ENCODE results near the gene HOXA6. TPM values are rescaled to one million over a fixed set of nuclear protein-coding genes. Genes with fewer than 3 reads are reported as not detected.
A peak's percentile ranks its signal among the peaks of the same experiment; 100 is the strongest.

HOXA6 gene
- polyA plus RNA-seq, 1 experiment: 0.77 TPM

DNA sequence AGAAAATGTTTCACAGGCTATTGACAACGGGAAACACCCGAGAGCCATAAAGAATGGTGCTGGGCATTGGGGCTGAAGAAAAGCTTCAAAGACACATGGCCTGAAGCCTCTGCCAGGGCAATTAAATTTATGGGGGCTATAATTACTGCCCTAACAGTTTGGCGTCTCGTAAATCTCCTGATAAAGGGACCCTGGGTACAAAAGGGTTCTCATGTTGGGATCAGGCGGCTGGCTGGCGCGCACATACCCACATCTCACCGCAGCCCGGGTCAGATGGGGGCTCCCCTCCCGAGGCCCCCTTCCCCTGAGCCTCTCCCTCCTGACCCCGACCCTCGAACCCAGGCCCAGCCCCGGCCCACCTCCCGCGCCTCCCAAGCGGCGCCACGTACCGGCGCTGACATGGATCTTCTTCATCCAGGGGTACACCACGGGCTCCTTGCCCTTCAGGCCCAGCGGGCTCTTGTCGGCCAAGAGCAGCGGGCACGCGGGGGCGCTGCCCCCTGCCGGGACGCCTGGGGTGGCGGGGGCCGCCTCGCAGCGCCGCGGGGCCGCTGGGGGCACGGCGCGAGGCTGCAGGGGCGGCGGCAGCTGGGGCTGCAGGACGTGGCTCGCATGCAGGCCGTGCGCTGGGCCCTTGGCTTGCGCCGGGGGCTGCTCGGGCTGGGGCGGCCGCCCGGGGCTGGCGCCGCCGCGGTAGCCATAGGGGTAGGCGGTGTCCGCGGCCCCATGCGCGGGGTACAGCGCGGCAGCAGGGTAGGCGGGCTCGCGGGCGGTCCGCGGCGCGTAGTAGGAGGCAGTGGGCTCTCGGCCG, 17.6 kb downstream of the HOXA6 start:
- DNase-seq (ENCODE audit: low read depth): no peak
- CTCF ChIA-PET: interaction anchor here (0.9 to 2.4 kb wide), 4 partner anchors 13 to 272 kb away, joined by 4 to 15 read pairs (median 6); partner anchors contain the start of gene HOXA5
- no peaks in the 10 kb centered on the region for H3K27me3 ChIP-seq (ENCODE audit: control insufficient read depth, insufficient read depth, low read length)
- no peaks in the 10 kb centered on the region for H3K36me3 ChIP-seq (ENCODE audit: control insufficient read depth, insufficient read depth, low read length)
- POLR2A ChIA-PET: no interaction called here
- TF ChIP-seq CTCF (IDR thresholded peaks at IDR 0.05; ENCODE audit: insufficient read depth, low read depth, low read length): peak; percentile 33; the same call in 1 of the 2 replicates
- peak overlapping the region; percentile 78 for H3K4me3 ChIP-seq (ENCODE audit: low read depth, low read length)

DNA sequence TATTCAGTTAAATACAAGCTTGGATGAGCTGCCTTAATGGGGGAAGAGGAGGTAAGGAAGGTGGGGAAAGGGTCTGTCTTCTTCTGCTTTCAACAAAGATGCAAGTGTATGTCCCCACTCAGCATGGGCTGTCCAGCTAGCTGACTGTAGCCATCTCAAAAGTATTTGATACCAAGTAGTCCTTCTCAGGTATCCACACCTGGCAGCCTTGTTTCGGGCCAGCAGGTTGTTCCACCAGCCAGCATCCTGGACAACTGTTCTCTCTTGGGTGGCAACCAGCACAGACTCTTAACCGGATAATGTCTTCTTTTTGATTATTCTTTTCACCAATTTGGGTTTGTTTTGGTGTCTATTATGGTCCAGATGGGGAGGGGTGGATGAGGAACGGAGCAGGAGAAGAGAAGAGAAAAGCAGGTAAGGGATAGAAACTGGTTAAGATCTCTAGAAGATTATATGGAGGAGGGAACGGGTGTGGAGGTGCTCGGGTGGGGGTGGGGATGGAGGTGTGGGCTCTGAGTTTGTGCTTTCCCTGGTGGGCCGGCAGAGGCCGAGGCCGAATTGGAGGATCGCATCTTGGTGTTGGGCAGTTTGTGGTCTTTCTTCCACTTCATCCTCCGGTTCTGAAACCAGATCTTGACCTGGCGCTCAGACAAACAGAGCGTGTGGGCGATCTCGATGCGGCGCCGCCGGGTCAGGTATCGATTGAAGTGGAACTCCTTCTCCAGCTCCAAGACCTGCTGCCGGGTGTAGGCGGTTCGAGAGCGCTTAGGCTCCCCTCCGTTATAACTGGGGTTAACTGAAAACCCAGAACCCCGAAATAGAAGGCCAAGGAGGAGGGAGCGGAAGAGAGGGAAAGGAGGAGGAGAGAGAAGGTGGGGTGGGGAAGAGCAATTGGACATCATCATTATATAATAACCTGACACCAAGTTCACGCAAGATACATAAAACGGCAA, 18.5 kb downstream of the HOXA6 start:
- ChIA-PET CTCF (interaction anchor here (1.7 to 2.4 kb wide), 2 partner anchors 14 to 32 kb away, joined by 4 to 6 read pairs; no protein-coding TSS in a partner anchor), POLR2A (no interaction called here)
- no peak overlapping the region for H3K4me3 ChIP-seq (ENCODE audit: low read depth, low read length)
- no peaks in the 10 kb centered on the region for H3K27me3 ChIP-seq (ENCODE audit: control insufficient read depth, insufficient read depth, low read length)
- no peak for TF ChIP-seq CTCF (IDR thresholded peaks at IDR 0.05; ENCODE audit: insufficient read depth, low read depth, low read length)
- no peak for DNase-seq (ENCODE audit: low read depth)
- no peaks in the 10 kb centered on the region for H3K36me3 ChIP-seq (ENCODE audit: control insufficient read depth, insufficient read depth, low read length)

- POLR2A ChIA-PET: no interaction called here
- Histone ChIP-seq H3K4me3 (ENCODE audit: low read depth, low read length) (no peak overlapping the region), H3K36me3 (ENCODE audit: control insufficient read depth, insufficient read depth, low read length) (no peaks in the 10 kb centered on the region), H3K27me3 (ENCODE audit: control insufficient read depth, insufficient read depth, low read length) (no peaks in the 10 kb centered on the region)
- no peak for TF ChIP-seq CTCF (IDR thresholded peaks at IDR 0.05; ENCODE audit: insufficient read depth, low read depth, low read length)
- CTCF ChIA-PET: interaction anchor here (0.9 to 2.4 kb wide), 3 partner anchors 15 to 33 kb away, joined by 3 to 6 read pairs (median 4); no protein-coding TSS in a partner anchor
- DNase-seq (ENCODE audit: low read depth): no peak
Observed at GRCh38 chr7:27128034-27128433, 19.5 kb downstream of the HOXA6 start.

DNA sequence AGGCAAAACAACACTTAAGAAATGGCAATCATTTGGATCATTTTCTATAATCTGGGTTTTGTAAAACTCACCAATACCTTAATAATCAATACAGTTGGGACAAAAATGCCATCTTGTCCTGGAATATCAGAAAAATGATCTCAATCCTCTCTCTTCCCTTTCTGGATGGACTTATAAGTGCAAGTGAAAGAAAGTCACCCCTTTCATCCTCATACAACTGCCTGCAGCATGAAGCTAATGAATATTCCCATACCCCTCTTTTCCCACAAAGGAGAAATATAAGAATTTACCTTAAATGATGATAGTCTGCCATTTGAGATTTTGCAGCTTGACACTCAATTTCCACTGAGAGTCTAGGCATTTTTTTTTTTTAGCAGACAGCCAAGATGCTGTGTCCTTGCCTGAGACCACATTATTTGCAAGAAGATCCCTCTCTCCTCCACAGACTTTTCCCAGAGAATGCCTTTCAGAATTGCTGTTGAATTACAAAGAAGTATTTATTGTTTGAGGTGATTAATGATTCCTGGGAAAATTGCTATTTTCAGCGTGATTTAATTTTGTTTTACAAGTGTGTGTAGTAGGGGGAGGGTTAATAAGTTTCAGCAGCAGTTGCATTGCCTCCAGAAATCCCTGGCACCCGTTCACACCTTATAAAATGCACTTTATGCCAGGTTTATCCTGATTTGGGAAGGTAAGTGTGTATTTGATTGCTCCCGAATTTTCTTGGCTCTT, 20.8 kb downstream of the HOXA6 start:
- Histone ChIP-seq H3K27me3 (ENCODE audit: control insufficient read depth, insufficient read depth, low read length) (no peaks in the 10 kb centered on the region), H3K36me3 (ENCODE audit: control insufficient read depth, insufficient read depth, low read length) (no peaks in the 10 kb centered on the region), H3K4me3 (ENCODE audit: low read depth, low read length) (no peak overlapping the region)
- no peak for DNase-seq (ENCODE audit: low read depth)
- POLR2A ChIA-PET: no interaction called here
- CTCF ChIA-PET: interaction anchor here (1.4 to 1.7 kb wide), 2 partner anchors 12 to 16 kb away, joined by 4 to 5 read pairs; no protein-coding TSS in a partner anchor
- TF ChIP-seq CTCF (IDR thresholded peaks at IDR 0.05; ENCODE audit: insufficient read depth, low read depth, low read length): no peak

Data from BJ (cell line).